ENCODE data around the gene JMY. TPM values are rescaled to one million over a fixed set of nuclear protein-coding genes. Genes with fewer than 3 reads are reported as not detected.

Gene JMY
- total RNA-seq, 1 donor from 2014 or later, result 4.2 TPM

DNA sequence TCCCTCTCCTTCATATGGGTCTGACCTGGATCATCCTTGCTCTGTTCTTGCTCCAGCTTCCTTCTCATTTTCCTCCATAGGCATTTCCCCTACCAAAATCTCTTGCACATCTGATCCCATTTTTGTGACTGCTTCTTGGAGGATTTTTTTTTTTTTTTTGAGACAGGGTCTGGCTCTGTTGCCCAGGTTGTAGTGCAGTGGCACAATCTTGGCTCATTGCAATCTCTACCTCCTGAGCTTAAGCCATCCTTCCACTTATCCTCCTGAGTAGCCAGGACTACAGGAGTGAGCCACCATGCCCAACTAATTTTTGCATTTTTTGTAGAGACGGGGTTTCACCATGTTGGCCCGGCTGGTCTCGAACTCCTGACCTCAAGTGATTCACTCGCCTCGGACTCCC, 10.5 kb upstream of the JMY start:
- TF ChIP-seq, protein P1, sequence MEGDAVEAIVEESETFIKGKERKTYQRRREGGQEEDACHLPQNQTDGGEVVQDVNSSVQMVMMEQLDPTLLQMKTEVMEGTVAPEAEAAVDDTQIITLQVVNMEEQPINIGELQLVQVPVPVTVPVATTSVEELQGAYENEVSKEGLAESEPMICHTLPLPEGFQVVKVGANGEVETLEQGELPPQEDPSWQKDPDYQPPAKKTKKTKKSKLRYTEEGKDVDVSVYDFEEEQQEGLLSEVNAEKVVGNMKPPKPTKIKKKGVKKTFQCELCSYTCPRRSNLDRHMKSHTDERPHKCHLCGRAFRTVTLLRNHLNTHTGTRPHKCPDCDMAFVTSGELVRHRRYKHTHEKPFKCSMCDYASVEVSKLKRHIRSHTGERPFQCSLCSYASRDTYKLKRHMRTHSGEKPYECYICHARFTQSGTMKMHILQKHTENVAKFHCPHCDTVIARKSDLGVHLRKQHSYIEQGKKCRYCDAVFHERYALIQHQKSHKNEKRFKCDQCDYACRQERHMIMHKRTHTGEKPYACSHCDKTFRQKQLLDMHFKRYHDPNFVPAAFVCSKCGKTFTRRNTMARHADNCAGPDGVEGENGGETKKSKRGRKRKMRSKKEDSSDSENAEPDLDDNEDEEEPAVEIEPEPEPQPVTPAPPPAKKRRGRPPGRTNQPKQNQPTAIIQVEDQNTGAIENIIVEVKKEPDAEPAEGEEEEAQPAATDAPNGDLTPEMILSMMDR (conservative IDR thresholded peaks at IDR 0.05), result no peak
- H3K36me3 Mint-ChIP-seq (ENCODE audit: low read depth), result no peaks in the 10 kb centered on the region
- H3K4me3 Mint-ChIP-seq, result no peak overlapping the region
- no peaks in the 10 kb centered on the region for H3K9me3 Mint-ChIP-seq
- H3K27ac Mint-ChIP-seq (ENCODE audit: unreplicated experiment), result no peak overlapping the region
- no peaks in the 10 kb centered on the region for H3K4me1 Mint-ChIP-seq
- H3K27me3 Mint-ChIP-seq (ENCODE audit: low read depth), result peaks cover 5% of the 10 kb centered on the region
- no peak for DNase-seq (ENCODE audit: low read depth, low spot score)

DNA sequence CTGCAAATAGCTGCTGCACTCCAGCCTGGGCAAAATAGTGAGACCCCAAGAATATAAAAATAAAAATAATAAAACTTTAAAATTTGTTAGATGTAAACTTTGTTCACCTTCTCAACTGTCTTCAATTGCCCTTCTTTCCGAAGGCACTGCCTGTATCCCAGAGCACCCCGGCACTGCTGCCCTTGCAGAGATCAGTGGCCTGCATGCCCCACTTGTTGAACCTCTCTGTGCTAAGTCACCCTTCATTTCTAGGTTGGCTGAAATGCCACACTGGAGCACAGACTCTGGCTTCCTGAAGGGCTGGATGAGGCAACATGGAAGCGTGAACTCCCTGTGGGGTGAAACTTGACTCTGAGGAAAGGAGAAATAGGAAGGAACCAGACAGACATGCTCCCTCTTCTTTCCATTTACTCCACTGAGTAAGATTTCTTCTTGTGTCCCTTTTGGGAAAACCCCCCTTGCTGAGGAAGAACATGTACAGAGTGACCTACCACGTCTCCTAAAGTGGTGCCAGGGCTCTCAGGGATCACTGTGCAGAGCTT, 8.4 kb upstream of the JMY start:
- Mint-ChIP-seq H3K27ac (ENCODE audit: unreplicated experiment) (no peak overlapping the region), H3K36me3 (ENCODE audit: low read depth) (no peaks in the 10 kb centered on the region), H3K9me3 (no peaks in the 10 kb centered on the region), H3K27me3 (ENCODE audit: low read depth) (peaks cover 10% of the 10 kb centered on the region), H3K4me1 (no peaks in the 10 kb centered on the region), H3K4me3 (no peak overlapping the region)
- TF ChIP-seq, protein P1 (conservative IDR thresholded peaks at IDR 0.05), result no peak
- DNase-seq (ENCODE audit: low read depth, low spot score), result no peak

DNA sequence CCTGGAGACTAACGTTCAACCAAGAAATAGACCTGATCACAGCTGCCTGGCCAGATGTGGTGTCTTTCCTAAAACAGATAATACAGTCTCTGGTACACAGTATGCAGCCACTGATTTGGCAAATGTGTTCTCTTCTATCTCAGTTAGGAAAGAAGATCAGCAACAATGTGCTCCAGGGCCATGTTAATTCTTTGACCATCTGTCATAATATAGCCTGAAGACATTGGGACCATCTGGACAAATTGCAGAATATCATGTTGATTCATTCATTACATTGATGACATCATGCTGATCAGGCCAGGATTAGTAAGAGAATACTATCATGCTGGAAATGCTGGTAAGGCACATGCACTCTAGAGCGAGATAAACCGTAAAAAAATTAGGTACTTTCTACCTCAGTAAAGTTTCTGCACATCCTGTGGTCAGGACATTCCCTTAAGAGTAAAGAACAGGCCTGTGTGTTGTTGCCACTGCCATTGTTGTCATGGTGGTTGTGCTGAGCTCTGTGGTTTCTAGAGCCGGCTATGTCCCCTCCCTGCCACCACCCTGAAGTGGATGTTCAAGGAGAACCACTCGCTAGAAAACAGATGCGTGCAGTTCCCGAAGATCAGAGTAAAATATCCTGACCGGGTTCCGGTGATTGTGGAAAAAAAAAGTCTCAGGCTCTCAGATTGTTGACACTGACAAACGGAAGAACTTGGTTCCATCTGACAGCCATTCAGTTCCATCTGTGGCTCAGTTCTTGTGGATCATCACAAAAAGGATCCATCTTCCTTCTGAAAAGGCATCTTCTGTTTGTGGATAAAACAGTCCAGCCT, 6.4 kb upstream of the JMY start:
- Mint-ChIP-seq H3K36me3 (ENCODE audit: low read depth) (no peaks in the 10 kb centered on the region), H3K27ac (ENCODE audit: unreplicated experiment) (peak overlapping the region; percentile 44), H3K4me1 (no peaks in the 10 kb centered on the region), H3K27me3 (ENCODE audit: low read depth) (peaks cover 10% of the 10 kb centered on the region), H3K9me3 (no peaks in the 10 kb centered on the region), H3K4me3 (no peak overlapping the region)
- TF ChIP-seq, protein P1 (conservative IDR thresholded peaks at IDR 0.05), result no peak
- DNase-seq (ENCODE audit: low read depth, low spot score), result no peak

DNA sequence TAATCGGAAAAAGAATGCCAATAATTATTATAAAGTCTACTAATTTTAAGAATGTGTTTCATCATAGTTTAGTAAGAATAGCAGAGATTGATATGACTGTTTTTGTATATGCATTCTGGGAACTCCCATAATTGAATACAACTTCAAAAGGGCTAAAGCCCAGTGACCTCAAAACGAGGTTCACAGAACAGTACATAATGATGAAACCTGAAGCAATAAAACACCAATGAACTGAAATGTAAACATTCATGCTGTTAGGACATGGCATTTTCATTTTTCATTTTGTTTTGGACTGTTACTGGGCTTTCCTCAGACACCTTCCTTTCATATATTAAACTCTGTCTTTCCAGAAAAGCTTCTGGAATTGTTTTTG, 684 bp upstream of the JMY start:
- no peak for DNase-seq (ENCODE audit: low read depth, low spot score)
- H3K9me3 Mint-ChIP-seq, result no peaks in the 10 kb centered on the region
- TF ChIP-seq, protein P1 (conservative IDR thresholded peaks at IDR 0.05), result no peak
- peaks cover 43% of the 10 kb centered on the region for H3K27me3 Mint-ChIP-seq (ENCODE audit: low read depth)
- H3K36me3 Mint-ChIP-seq (ENCODE audit: low read depth), result no peaks in the 10 kb centered on the region
- H3K4me3 Mint-ChIP-seq, result peak overlapping the region; percentile 94
- peak overlapping the region; percentile 35 for H3K27ac Mint-ChIP-seq (ENCODE audit: unreplicated experiment)
- H3K4me1 Mint-ChIP-seq, result peaks cover 25% of the 10 kb centered on the region

DNA sequence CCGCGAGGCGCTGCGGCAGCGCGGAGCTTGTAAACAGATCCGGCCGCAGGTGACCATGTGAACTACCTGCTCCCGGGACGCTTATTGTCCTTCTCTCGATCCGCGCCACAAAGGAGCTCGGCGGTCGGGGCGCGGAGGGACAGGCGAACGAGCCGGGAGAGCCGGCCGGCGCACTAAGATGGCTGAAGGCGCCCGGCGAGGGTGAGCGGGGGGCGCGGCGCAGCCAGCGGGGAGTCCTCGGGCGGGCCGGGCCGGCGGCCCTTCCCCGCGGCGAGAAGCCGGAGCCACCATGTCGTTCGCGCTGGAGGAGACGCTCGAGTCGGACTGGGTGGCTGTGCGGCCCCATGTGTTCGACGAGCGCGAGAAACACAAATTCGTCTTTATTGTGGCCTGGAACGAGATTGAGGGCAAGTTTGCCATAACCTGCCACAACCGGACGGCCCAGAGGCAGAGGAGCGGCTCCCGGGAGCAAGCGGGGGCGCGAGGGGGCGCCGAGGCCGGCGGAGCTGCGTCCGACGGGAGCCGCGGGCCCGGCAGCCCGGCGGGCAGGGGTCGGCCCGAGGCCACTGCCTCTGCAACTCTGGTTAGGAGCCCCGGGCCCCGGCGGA, 535 bp downstream of the JMY start:
- peaks cover 52% of the 10 kb centered on the region for H3K27me3 Mint-ChIP-seq (ENCODE audit: low read depth)
- no peaks in the 10 kb centered on the region for H3K9me3 Mint-ChIP-seq
- H3K4me1 Mint-ChIP-seq, result peaks cover 25% of the 10 kb centered on the region
- H3K4me3 Mint-ChIP-seq, result peak overlapping the region; percentile 83
- no peaks in the 10 kb centered on the region for H3K36me3 Mint-ChIP-seq (ENCODE audit: low read depth)
- TF ChIP-seq, protein P1 (conservative IDR thresholded peaks at IDR 0.05), result no peak
- DNase-seq (ENCODE audit: low read depth, low spot score), result peak; percentile 32
- no peak overlapping the region for H3K27ac Mint-ChIP-seq (ENCODE audit: unreplicated experiment)

Data from neural crest cell (in vitro differentiated cells).